HG03442 (cell line): ENCODE measurements around the gene ACVR1C.

Source experiments
- ATAC-seq: cut with Tn5 transposase; IDR thresholded peaks from one replicate; pipeline ENCODE4 v1.9.1; 2021; ENCODE audit warnings: mild to moderate bottlenecking, moderate library complexity; ENCODE audit not compliant: unreplicated experiment

ACVR1C gene

DNA sequence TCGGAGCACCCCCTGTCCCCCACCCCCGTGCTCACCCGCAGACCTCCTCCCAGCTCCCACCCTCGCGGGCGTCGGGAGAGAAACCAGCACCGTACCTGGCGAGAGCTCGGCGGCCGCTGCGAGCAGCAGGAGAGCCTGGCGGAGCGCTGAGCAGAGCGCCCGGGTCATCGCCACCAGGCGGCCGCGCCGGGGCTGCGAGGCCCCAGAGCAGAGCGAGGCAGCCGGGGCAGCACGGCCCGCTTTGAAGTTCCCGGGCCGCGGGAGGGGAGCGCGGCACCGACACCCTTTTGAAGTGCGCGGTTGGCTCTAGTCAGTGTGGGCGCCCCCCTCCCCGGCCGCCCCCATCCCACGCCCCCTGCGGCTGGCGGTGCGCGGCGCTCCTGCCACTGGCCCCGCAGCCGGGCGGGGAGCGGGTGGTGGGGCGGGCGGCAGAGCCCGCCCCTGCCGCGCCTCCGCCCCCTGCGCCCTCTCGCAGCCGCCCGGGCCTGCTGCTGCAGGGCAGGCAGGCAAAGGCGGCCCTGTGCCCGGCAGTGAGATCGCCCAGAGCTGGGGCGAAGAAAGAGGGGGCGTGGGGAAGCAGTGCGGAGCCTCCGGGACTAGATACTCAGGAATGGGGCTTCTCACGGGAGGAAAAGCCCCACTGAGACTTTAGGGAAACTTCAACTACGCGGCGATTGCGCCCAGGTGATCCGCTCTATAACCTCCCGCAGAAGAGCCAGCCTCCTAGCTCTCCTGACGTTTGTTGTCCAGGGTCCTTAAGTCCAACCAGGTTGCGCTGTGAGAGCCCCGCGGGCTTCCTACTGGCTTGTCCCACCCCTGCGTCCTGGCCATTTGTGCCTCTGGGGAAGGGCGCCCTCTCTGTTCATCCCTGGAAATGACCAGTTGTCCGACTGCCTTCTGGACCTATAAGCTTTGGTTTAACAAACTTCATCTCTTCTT is at the start of gene ACVR1C:
Gene ACVR1C (minus strand): TSS at position 388 of the 939 bp plus-strand sequence. CDS start 220 bp downstream, at position 168.
- peak; percentile 84 for ATAC-seq

DNA sequence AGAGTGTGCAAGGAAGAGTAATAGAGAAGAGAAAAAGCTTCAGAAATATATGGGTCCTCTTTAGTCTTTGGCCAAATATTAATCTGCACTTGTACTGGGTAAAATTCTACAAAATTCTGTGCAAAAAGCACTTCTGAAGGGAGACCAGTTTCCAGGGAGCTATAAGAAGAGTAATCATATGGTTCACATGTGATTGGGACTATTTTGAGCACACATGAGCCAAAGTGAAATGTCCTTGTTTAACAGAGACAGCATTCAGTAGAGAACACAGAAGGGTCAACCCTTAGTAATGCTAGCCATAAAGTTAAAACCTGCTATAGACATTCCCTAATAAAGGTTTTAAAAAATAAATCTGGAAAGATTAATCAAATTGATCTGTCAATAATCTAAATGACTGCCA is 49.3 kb upstream of the ACVR1C start:
- ATAC-seq, result no peak

DNA sequence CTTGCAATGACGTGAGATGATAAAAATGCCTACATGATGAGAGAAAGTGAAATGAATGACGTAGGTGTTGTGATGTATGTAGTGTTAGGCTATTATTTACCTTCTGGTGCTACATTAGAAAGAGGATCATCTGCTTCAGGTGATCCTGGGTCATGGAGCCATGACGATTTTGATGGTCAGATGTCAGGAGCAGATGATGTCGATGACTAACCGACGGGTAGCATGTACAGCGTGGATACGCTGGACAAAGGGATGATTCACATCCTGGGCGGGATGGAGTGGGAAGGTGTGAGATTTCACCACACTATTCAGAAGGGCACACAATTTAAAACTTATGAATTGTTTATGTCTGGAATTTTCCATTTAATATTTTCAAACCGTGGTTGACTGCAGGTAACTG is 43.5 kb upstream of the ACVR1C start:
- no peak for ATAC-seq

DNA sequence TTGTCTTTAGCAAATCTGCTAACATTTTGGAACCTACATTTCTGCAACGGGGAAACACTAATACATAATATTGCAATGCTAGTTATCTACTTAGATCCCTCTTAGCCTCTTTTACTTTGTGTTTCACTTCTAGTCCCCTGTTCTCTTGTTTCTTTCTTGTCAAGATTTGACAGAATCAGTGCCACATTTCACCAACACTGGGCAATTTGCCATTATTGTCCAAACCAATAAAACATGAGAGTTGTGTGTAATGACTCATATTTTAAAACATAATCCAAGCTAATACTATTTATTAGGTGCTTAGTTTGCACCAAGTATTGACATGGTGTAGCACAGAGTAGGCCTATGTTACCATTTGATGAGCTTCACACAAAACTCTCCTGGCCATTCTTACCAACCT is 33.7 kb upstream of the ACVR1C start:
- no peak for ATAC-seq

DNA sequence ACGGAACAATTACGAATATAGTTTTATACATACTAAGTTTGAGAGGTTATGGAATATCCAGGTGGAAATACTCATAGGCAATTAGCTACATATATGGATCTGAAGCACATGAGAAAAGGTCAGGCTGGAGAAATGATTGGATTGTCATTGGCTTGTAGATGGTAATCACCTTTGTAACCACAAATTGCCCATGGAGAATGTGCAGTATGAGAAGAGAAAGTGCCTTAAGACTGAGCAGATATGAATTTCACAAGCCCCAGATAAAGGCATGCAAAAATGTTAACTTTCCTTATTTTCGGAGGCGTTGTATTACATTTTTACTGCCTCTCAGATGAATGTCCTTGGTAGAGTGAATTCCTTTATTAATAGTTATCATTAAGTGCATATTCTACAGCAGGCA is 33.1 kb upstream of the ACVR1C start:
- no peak for ATAC-seq

DNA sequence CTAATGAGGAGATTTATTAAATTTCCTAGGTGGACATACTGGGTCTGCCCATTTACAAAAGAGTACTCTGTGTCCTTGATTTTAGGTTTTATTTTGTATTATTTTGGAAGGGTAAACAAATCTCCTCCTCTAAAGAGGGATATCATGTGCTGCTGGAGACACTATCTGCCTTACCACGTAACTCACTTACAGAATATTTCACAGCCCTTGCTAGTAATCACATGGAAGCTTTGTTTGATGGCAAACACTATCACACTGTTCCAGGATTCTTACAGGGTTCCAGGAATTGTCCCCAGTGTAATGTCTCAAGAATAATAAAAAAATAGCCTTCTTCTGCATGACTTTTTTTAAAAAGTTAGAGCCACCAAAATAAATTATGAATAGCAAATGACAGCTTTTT is 29.2 kb upstream of the ACVR1C start:
- no peak for ATAC-seq

DNA sequence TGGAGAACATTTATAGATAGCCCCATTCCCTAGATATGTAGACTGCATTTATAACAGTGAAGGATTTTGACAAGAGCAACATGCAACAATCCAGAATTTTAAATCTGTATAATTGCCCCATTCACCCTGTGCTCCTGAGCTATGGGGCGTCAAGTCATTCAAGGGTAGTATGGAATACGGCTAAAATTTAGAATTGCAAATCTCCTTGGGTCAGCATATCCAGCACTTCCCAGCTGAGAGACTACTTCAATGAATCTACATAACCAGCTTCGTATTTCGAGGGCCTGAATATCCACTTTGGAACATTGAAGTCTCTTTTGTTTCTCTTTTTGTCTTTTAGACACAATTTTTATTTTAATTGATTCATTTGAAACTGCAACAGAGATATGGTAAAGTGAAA is 28.4 kb upstream of the ACVR1C start:
- no peak for ATAC-seq

DNA sequence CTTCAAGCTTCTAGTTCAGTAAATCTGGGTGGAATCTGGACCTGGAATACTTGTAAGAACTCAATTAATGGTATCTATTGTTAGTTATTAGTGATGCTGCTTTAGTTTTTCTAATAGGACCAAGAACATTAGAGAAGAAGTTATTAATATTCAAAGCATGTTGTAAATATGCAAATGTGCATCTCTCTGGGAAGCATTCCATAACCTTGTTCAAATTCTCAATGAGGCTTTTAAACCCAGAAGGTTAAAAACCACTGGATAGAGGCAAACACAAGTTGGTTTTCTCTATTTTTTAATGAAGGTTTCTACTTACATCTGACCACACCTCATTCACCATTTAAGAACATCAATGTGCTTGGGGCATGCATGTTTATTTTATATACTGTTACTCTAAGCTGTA is 16.1 kb upstream of the ACVR1C start:
- ATAC-seq, result no peak

DNA sequence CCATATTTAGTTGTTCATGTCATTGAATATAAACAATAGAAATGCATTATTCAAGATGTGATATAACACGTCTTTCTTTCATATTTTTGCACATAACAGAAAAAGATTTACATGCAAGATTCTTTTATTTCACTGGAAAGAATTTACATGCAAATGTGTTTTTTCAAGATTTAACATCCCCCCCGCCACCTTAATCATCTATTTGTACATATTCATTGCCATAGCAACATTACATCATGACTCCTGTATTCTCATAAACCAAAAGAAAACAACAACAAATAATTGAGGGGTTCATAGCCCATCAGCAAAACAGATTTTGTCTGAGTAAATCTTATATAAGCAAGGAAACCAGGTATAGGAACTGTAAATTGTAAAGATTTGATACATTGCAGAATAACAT is 3.2 kb upstream of the ACVR1C start:
- no peak for ATAC-seq

DNA sequence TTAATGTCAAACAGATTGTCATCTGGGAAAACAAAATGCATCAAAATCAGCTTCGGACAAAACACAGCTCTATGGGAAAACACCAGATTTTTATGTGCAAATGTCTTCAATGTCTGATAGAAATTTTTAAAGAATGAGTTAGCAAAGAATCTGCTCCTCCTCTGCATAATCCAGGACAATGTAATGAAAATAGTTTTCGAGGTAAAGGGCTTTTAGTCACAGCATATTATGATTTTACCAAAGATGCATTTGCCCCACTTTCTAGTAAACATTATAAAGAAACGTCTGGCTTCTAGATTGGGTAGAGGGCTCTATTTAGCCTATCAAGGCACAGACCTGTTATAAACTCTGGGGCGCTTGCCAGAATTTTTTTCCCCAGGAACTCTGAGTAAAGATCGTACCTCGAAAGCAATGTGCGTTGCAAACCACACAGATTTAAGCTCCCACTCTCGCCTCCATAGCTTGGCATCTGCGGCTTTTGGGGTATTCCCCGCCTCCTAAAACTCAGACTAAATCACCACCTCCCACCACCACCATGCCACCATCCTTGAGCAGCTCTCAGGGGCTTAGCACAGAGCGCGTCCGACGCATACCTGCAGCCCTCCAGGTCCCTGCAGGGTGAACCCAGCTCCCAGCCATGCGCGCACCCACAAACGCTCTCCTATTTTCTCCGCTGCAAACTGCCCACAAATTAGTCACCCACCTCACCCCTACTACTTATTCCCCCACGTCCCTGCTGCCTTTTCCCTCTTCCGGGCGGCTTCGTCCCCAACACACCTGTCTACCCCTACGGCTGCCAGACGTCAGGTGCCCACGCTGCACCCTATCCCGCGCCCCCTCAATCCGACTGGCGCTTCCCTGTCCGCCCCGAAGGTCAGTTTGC is 829 bp downstream of the ACVR1C start:
- ATAC-seq, result peak; percentile 6

DNA sequence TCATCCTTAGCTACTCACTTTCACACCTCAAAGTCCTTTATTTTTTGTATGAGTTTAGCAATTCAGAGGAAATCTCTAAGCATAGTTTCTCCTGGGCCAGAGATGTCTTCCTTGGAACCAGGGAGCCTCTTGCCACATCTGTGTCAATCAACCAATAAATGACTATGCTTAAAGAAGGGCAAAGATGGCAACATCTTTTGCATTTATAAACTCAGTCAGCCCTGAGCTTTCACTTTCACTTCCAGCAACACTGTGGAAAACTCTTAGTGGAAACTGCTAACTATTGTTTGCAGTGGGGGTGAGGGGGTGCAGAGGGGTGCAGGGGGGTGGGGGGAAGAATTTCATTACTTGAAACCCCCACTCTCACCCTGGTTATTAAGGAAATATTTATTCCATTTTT is 3.4 kb downstream of the ACVR1C start:
- ATAC-seq, result no peak

DNA sequence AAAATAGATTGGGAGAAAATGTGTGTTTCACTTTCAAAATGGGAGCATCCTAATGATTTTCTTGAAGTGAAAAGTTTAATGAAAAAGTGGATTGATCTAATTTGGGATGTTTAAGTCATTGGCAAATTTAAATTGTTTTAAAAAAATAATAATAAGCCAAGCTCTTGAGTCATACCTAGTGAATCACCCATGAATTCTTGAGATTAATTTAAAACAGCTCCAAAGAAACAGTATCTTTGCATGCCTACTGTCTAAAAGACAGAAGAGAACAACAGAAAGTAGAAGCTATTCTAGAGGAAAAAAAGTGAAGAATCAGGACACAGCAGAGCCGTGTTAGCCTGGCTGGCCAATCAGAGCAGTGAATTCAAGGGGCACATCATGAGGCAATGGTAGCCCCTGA is 7.7 kb downstream of the ACVR1C start:
- no peak for ATAC-seq

DNA sequence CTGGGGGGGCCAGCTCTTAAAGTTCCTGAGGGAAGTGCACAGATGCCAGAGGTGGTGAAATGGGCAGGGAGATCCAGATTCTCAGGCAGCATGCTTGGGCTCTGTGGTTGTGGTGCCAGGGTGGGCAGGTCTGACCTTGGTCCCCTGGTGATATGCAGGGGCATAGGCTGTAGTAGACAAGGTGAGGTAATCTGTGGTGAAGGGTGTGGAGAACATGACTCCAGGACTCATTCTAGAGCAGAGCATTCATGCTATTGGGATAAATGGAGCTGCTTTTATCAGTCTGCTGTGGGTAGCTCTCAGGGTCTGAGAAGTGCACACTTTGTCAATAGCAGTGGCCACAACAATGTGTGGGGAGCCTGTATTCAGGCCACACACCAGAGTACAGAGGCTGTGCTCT is 16.9 kb downstream of the ACVR1C start:
- no peak for ATAC-seq

DNA sequence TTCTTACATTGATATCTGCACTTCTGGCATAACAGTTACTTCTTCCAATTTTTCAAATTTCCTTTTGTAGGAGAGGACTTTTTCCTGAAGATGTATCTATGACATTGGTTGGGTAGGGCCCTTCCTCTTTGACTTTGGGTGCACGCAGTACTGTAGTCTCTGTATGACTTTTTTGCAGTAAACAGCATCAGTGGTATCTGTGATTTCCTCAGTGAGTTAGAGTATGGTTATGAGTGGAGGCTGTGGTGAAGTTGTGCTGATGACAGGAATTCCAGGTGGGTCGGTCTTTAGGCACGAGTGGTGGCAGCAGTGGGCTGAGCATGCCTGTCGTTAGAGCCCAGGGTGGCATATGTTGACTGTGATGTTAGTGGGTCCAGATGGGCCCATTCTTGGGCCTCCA is 17.6 kb downstream of the ACVR1C start:
- no peak for ATAC-seq

DNA sequence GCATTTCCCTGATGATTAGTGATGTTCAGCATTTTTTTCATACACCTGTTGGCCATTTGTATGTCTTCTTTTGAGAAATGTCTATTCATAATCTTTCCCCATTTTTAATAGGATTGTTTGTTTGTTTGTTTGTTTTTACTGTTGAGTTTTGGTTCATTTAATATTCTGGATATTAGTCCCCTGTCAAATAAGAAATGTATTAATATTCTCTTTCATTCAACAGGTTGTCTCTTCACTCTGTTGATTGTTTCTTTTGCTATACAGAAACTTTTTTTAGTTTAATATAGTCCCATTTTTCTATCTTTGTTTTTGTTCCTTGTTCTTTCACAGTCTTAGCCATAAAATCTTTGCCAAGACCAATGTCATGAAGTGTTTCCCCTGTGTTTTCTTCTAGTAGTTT is 22.1 kb downstream of the ACVR1C start:
- ATAC-seq, result no peak

DNA sequence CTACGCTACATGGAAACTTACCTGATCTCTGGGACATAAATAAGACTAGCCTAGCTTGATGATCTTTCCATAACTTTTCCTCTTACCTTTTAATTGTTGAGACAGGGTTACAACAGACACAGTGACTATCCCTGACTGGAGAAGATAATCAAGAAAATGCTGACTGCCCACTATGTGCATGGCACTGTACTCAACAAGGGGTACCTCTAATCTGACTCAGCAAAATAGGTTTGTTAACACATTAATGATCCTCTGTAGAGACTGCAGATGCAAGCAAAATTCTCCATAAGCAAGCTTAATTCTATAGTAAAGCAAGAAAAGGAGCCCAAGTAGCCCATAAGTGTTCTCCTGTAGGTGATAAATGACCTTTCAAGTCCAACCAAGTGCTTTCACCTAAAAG is 25.5 kb downstream of the ACVR1C start:
- ATAC-seq, result no peak

DNA sequence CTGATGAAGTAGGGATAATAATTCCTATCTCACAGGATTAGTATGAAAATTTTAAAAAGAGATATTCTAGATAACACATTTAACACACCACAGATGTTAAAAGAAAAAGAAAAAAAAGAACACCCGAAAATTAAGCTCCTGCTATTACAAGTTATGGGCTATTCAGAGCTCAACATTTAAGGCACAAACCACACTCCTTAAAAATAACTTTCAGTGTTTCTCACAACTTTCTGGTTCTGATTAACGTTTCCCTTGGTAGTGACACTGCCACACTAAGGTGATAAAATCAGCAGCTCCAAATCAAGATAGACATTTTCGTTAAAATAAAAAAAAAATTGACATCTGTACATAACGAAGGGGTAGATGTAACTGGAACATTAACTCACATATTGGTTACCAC is 26.9 kb downstream of the ACVR1C start:
- ATAC-seq, result no peak

DNA sequence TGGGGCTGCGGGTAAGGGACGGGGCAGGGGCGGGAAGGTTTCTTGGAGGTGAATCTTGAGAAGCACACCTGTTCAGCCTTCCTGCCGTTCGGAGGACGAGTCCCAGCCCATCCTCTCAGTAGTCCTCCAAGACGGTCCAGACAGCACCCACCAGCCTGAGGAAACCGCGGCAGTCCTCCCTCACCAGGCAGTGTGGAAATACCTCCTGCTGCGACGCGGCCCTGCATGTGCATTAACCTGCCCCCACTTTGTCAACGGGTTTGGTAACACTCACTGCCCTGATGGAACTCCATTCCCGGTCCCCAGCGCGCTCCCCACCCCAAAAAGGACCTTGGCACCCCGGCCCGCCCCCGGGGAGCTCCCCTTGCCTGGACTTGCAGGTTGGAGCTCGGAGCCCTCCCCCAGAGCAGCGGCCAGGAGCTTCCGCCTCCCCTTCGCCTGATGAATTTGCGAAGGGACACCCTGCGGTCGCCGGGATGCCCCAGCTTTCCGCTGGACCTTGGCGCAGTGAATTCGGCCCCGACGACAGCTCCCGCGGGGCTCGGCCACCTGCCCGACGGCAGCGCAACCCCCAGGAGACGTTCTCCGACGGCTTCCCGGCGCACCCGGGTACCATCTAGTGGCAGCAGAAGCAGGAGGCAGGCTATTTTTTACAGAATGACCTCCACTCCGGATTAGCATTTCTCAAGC is 31.5 kb downstream of the ACVR1C start:
- ATAC-seq, result peak; percentile 77

DNA sequence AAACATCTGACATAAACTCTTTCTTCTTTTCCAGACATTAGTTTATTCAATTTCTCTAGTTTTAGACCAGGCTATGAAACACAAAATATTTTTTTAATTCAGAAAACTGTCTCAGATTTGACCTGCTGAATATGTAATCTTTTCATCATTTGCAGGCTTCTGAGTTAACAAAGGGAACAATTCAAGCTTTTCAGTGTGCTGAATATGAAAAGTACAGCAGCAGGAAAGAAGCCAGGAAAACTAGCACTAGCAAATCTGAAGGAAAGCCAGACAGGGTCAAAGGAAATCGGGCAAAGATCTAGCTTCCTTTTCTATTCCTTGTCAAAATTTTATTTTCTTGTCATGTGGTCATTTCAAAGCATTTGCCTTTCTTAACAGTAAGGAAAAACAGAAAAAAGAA is 35.3 kb downstream of the ACVR1C start:
- no peak for ATAC-seq

DNA sequence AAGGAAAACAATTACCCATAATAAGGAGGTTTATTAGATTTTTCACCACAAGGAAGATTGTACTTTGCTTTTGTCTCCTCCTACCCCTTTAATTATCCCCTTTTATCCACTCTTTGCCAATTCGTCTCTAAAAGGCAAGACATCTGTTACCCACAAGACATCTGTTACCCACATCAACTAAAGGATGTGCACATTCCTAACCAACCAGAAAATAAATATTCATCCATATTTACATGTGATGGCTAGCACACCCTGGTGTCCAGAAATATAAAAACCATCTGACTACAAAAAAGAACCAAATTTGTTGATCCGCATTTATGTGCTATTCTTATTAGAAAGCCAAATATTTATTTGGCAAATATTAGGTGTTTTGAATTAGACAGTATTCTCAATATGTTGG is 35.7 kb downstream of the ACVR1C start:
- ATAC-seq, result no peak

DNA sequence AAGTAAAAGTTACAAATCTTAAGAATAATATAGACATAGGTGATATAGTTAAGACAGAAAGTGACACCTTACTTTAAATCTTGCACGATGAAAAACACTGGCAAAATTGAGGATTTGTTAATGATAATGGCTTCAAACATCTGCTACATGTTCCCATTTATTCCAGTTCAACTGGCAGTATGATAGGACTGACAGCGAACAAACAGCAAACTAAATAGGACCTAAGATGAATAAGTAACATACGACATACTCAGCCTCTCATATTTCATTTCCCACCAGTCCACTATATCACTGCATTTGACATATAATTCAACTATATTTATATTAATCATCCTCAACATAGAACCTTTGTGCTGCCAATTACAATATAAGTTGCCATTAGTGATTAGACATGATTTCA is 36.3 kb downstream of the ACVR1C start:
- no peak for ATAC-seq
